ENCODE results near the gene LBH.
A peak's percentile ranks its signal among the peaks of the same experiment; 100 is the strongest.

The LBH gene

DNA sequence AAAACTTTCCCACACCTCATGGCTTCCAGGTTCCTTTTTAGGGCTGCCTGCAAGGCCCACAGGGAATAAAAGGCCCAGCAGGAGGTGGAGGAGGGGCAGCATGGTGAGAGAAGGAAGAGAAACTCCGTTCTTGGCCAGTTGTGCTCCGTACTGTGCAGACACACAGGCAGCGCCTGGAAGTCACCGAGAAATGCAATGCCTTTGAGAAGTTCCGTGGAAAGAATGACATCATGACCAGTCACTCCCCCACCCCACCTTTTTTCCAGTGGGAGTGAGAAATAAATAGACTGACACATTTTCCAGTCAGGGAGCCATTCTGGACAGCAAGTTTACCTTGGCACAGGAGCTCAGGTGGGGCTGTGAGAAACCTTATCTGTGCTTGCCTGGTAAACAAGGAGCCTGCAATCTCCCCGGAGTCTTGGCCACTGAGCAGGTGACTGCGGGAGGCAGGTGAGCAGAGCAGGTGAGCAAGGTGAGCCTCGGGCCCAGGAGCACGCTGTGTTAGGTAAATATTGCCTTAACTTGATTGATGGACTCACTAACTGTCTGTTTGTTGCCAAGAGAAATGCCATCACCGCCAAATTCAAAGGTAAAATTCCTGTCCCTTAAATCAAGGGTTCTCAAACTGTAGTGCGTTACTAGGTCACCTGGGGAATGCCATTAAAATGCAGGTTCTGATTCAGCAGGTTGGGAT lies 13.5 kb upstream of the LBH start:
- DNase-seq (ENCODE audit: low read depth in 2 of 2) = no peak

DNA sequence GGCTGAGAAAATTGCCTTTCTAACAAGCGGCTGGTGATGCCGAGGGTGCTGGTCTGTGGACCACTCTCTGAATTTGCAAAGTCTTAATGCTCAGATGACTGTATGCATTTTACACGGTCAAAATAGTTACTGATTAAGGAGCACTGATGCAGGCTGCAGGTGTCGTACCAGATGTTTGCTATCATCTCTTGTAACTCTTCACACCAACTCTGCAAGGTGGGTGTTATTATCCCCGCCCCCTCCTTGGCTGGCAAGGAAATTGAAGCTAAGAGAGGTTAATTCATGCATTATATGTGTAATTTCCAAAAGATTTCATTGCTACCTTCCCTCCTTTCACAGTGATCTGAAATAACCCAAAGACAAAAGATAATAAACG lies 13.0 kb upstream of the LBH start:
- DNase-seq (ENCODE audit: low read depth in 2 of 2) = no peak

DNA sequence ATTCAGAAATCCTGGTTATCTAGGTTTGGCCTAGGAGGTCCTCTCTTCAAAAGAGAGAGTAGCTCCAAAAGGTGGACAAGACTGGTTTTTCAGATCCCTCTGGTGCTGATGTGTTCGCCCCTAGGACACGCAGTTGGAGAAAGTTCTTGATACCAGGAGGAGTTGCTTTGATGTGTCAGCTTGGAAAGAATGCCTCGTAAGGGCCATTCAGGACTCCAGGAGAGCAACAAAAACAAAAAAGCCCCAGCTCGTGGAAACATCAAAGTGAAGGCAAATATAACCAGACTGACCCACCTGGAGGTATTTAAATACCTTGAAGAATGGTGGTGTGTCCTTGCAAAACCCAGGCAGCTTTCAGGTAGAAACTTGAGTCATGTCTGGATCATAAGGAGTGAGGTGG lies 12.5 kb upstream of the LBH start:
- DNase-seq (ENCODE audit: low read depth in 2 of 2) = no peak

DNA sequence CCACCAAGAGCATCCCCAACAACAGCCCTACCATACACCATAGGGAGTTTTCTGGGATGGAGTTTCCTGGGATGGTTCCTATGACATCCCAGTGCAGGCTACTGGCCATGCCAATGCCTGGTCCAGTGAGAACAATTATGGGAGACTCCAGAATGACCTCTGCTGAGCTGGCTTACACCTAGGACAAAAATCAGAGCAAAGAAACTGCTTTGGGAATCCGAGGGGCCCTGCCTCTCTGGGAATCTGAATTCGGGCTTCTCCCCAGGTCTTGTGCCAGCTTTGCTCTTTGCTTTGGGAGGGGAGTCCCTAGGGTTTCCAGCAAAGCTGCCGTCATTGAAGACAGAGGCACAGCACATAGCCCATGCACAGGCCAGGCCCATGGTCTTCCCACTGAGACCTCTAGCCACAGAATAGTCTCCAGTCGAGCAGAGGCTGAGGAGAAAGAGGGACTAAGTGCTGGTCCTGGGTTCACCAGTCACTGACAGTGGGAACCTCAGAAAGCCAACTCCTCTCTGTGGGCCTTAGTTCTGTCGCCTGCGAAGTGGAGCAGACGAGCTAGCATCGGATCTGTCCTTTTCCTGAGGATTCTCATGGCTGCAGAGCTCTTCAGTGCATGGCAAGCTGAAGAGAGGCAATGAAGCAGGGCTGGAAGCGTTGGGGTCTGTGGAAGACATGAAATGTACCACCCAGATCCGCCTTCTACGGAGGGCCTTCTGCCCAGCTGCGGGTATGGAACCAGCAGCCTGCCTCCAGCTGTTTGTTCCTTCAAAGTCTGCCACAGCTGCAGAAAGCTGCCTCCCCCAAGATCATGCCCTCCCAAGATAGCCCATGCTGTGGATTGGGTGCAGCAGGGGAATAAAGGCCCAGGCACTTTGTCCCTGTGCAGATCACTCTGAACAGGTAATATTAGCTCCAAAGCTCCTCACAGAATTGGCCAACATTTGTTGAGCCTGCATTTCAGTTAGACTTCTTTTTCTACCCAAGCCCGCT lies 11.2 kb upstream of the LBH start:
- DNase-seq (ENCODE audit: low read depth in 2 of 2) = no peak

DNA sequence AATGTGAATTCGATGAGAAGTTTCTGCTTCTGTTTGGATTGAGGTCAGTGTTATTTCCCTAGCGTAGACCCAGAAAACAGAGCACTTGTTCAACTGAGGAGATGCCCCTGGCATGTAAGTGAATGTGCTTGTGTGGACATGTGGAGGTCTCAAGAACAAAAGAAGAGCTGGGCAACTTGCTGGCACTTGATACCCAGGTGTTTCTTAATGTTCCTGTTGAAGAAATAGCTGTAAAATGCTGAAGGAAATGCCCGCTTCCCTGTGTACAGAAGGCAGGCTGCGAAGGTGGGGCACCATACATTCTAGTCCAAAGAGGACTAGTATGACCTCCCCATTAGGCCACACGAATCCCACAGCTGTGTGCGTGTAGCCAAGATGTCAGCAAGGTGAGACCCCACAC lies 9.8 kb upstream of the LBH start:
- DNase-seq (ENCODE audit: low read depth in 2 of 2) = no peak

DNA sequence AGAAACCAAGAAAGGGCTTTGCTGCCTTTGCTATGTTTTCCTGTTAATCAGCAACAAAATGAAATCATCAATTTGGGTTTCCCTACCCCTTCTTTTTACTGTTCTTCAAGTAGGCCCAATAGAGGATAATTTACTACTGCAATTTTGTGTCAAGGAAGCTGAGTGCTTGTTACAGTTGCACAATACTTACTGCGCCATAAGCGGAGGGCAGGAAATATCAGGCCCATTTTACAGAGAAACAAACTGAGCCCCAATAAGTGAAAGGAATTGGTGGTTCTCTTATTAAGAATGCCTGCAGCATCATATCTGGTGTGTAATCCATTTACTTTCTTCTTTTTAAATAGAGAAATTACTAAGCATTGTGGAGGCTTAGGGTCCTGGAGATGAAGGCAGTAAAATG lies 9.3 kb upstream of the LBH start:
- no peak for DNase-seq (ENCODE audit: low read depth in 2 of 2)

DNA sequence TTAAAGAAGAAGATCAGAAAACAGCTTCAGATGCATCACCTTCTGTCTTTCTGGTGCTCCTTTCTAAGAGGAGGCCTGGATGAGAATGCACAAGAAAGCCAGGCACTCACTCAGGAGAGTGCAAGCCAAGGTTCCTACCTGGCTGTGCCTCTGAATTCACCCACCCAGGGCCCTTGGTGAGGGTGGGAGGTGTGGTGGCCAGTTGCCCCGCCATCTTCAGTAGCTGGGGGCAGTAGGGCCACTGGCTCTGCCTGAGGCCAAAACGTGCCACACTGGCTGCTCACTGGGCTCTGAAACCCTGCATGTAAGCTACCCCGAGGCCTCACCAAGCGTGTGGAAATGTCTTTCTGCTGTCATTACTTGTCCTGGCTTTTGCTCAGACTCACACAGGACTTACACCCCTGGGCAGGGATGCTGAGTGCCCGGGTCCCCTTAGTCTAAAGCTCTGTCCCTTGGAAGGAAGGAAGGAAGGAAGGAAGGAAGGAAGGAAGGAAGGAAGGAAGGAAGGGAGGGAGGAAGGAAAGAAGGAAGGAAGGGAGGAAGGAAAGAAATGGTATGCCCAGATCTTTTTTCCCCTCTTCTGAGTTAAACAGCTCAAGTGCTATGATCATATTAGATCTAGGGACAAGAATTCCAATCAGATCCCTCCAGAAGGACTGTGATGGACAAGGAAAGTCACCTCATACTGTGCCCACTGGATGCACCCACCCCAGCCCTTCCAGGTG lies 8.5 kb upstream of the LBH start:
- no peak for DNase-seq (ENCODE audit: low read depth in 2 of 2)

DNA sequence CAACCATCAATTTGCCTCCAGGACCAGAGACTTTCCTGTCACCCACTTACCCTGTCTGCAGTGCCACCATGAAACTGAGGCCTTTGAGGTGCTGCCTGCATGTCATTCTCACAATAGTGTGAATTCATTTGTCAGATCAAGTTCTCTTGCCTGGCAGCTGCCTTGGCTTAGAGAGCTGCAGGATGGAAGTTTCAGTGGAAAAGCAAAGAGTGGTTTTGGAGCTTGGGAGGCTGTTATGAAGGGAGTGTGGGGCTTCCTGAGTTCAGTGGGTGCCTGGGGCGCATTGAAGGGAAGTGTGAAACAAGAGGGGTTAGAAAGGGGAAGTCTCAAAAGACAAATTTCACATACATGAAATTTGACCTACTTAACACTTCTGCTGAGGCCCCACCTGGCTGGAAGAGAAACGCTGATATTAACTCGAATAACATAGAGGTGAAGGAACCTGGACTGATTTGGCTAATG lies 7.9 kb upstream of the LBH start:
- no peak for DNase-seq (ENCODE audit: low read depth in 2 of 2)

DNA sequence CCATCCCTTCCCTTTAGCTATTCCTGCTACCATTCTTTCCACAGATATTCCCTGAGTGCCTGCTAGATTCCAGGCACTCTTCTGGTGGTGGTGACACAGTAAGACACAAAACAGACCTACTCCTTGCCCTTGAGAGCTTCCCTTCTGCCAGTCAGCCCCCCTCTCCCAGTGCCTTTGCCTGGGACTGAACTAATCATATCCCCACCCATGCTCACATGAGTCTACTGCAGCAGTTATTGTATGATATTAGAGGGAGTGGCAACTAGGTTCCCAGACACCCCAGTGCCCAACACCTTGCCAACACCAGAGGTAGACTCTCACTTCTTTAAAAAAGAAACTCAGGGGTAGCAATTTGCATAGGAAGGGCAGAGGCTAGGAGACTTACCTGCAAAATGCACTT lies 7.2 kb upstream of the LBH start:
- no peak for DNase-seq (ENCODE audit: low read depth in 2 of 2)

DNA sequence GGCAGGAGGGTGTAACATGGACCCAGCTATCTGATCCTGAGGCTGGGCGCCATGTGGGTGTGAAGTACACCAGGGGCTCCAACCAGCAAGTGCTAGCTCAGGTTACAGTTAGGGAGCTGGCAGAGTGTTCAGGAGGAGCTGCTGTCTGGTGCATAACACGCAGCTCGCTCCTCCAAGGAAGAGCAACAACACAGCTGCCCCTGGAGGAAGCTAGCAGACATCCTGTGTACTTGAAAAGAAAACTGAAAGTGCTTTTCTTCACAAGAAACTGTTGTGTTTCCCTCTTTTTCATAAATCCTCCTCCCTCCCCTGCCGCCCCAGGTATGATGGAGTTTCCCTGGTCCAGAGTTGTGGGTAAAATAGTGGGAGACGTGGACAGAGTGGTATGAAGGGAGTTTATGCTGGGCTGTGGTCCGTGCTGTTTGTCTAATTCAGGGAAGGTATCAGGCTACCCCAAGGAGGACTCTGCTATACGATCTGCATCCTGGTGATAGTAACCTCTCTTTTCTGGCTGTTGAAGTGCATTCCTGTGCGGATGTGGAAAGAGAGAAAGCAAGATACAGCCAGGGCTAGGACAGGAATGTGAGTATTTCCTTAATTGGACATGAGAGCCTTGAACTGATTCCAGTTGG lies 6.1 kb upstream of the LBH start:
- DNase-seq (ENCODE audit: low read depth in 2 of 2) = no peak

DNA sequence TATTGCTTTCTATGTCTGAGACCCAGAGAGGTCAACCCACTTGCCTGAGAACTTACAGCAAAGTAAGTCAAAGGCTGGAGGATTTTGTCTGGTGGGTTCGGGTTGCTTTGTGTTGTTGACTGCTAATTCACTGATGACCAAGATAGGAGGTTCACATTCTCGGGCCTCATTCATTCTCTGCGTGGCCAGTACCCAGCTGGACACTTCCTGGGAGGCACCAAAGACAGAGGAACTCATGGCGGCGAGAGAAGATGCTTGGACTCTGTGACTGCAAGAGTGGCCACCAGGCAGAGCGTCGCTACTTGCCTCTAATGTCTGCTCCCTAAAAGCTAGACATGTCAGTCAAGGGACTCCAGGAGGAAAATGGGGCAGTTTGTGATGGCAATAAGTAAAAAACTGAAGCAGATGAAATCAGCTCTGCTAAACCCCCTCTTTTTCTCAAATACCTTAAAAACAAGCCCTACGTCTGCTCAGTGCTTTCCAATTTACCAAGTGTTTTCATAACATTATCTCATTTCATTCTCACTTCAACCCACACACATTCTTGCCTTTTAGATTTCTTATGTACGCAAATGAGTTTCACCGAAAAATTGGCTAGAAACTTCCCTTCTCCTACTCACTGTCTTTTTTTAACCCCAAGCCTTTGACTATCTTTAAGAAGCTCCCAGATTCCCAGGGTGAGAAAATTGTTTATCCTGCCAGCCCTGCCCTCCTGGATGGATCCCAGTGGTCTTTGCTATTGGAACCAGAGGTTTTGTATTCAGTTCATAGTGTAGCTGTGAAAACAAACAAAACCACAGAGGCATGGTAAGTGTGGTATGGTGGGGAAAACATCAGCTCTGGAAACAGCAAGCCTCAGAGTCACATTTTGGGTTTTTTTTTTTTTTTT lies 4.9 kb upstream of the LBH start:
- DNase-seq (ENCODE audit: low read depth in 2 of 2) = no peak

DNA sequence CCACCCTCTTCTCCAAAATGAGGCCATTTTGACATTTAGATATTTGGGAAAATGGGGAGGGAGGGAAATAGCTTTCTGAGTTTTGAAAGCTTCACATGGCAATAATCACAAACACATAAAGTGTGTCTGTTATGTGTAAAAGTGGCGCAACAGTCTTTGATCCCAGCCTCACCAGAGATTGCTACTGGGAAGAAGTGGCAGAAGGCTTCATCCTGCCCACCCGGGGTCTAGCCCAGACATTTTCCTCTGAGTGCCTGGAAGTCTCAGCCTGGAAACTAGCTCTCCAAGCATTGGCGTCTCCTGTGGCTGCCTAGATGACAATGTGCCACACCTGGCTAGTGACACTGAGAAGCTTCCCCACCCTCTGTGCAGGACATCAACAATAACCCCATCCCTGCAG lies 1.7 kb upstream of the LBH start:
- no peak for DNase-seq (ENCODE audit: low read depth in 2 of 2)

DNA sequence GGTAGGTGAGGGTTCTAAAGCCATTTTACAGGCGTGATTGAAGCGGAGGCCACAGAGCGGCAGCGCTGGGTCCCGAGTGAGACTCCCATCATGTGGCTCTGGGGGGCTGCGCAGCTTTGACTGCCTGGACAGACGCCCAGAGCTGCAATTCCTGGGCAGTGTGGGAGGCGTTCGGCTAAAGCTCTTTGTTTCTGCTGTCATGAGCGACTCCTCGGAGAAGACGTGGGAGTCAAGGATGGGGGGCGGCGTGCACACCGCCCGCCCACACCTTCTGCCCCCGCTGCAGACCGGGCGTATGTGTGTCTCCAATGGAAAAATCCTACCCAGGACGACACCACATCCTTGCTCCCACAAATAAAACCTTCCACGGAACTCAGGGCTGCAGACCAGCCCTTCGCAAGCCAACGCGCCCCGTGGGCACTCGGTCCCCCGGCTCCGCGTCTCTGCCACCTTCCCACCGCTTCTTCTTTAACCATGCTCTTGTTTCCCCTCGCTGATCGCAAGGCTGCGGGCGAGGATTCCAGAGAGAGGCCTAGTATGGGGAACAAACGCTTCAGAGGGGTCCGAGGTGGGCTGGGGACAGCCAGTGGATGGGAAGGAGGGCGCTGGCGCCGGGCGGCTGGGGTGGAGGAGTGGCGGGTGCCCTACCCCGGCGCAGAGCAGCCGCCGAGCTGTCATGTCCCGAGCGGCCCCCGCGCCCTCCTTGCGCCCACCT lies 680 bp upstream of the LBH start:
- no peak for DNase-seq (ENCODE audit: low read depth in 2 of 2)

DNA sequence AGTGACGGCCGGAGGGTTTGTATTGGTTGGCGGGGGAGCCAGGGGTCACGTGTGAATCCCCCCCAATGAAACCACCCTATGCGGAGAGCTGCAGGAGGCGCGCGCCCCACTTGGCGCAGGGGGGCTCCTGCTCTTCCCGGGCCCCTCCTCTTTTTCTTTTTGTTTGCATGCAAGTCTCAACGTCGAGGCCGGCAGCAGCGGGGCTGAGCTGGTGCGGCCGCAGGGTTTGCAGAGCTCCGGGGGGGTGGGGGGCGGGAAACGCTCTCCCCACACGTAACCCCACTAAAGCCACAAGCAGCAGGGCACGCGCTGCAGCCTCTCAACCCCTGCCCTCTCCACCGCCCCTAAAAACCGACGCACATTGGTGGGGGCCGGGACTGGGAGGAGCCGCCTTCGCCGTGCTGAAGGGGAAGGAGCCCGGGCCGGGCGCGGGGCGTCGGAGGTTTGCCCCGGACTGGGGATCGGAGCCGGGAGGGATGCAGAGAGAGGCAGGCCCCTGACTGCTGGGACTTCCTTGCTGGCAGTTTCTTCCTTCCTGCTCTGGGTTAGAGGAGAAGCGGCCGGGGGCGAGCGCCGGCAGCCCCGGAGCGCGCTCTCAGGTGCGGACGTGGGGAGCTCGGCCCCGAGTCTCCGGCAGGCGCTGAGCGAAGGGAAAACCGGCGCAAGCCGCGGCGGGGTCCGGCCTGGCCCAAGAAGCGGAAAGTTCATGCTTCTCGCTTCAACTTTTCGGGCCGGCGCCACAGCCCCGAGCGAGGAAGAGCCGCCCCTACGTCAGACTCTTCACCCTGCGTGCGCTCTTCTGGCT lies 864 bp downstream of the LBH start:
- DNase-seq (ENCODE audit: low read depth in 2 of 2) = peak in 1 of 2 donors; percentile 50

DNA sequence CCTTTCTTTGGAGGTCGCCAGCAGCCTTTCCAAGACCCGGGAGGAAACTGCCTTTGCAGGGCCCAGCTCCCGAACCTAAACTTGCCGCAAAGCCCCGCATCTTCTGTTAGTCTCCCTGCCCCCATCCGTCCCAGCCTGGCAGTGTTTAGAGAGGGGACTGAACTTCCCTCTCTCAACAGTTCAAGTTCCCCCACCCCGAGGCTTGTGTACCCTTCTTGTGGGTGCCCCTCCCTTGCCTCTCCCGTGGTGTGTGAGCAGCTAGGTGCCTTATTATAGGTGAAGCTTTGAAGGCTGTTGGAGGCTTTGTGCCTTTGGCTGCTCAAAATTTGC lies 1.4 kb downstream of the LBH start:
- peak in 1 of 2 donors; percentile 25 for DNase-seq (ENCODE audit: low read depth in 2 of 2)

DNA sequence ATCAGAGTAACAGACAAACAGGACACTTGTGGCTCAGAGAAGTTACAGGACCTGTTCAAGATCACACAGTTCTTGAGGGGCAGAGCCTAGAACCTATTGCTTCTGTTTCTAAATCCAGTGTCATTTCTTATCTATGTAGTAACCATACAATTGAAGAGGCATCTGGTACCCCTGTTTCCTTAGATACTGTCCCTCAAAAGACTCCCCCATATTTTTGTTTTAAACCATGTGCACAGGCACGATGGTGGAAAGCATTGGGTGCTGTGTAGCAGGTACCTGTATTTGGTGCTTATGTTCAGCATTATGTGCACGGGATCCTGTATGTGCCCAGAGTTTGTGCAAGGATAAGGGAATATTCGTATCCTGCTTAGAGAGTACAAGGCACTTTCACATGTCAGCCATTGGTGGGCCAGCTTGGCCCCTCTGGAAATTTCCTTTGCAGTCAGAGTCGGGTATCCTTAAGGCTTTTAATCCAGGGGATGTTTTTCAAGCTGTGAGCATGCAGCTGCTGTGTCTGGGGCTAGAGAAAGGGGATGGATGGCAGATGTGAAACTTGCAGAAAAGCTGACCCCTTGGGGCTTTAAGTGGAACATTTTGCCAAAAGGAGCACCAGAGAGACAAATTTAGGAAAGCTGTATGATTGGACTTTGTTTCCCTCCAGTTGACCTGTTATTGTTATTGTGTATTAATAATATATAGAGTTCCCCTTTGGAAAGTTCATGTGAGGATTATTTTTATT lies 2.1 kb downstream of the LBH start:
- no peak for DNase-seq (ENCODE audit: low read depth in 2 of 2)

DNA sequence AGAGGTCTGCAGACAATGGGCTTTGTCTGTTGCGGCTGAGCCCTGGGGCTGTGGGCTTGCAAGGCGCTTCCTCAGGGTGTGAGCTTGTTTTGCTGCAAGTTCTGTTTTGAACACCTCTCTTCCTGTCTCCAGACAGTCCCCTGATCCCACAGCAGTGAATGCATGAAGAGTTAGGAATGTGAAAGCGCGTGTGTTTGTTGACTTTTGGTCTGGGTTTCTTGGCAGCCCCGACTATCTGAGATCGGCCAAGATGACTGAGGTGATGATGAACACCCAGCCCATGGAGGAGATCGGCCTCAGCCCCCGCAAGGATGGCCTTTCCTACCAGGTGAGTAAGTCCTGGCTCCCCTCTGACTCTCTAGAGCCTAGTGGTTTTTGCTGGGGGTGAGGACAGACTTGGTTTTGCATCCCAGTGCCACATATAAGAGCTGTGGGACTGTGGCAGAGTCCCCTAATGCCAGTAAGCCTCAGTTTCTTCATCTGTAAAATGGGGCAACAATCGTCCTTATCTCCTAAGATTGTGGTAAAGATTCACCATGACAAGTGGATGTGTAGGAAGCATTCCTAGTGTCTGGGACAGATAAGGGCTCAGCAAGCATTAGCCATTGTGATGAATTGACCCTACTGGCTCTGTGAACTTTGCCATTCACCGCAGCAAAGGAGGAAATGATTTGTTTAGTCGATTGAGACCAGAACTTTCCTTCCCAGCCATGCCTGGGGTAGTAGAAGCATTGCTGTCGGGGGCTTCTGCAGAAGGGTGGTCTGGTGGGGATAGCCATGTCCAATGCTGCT lies 3.0 kb downstream of the LBH start:
- no peak for DNase-seq (ENCODE audit: low read depth in 2 of 2)

Measured in activated CD4-positive, alpha-beta T cell treated with anti-CD3 and anti-CD28 coated beads for 24 hours (primary cell).